OCI-LY1 (cell line): ENCODE data around the gene KMT2A.
A peak's percentile ranks its signal among the peaks of the same experiment; 100 is the strongest.
"Not testable (repeated sequence)": the region's sequence is repeated elsewhere in the genome, so short reads cannot be mapped to it uniquely, and the experiment has no call there.

Experiments
- H2AFZ ChIP-seq: fragments of 200-600 bp; sonication (generic), shearing (Covaris generic); 2 replicates; pipeline ENCODE4 v1.6.0; 2014; ENCODE audit warnings: antibody characterized with exemption, mild to moderate bottlenecking, low read length
- H3F3A ChIP-seq: fragments of 200-600 bp; sonication (generic), shearing (Covaris generic); 2 replicates; pipeline ENCODE4 v1.6.0; 2014; ENCODE audit warnings: mild to moderate bottlenecking, antibody characterized with exemption, low read length, moderate library complexity; ENCODE audit not compliant: insufficient read depth
- H3K27ac ChIP-seq: fragments of 200-600 bp; sonication (generic); 2 replicates; pipeline ENCODE4 v1.5.1; 2014; ENCODE audit warnings: low read length, mixed run types, mild to moderate bottlenecking, low read depth; ENCODE audit not compliant: poor library complexity, severe bottlenecking
- H3K27me3 ChIP-seq: fragments of 200-600 bp; sonication (generic); 2 replicates; pipeline ENCODE4 v1.6.0; 2014; ENCODE audit warnings: antibody characterized with exemption, mild to moderate bottlenecking, low read length, moderate library complexity; ENCODE audit not compliant: insufficient read depth
- H3K36me3 ChIP-seq: fragments of 200-600 bp; sonication (generic); 2 replicates; pipeline ENCODE4 v1.6.1; 2014; ENCODE audit warnings: mild to moderate bottlenecking, antibody characterized with exemption, low read length, moderate library complexity, mixed read lengths; ENCODE audit not compliant: insufficient read depth
- H3K4me1 ChIP-seq: fragments of 200-600 bp; sonication (generic); 2 replicates; pipeline ENCODE4 v1.5.1; 2014; ENCODE audit warnings: mild to moderate bottlenecking, low read length, moderate library complexity; ENCODE audit not compliant: insufficient read depth, severe bottlenecking
- H3K4me2 ChIP-seq: fragments of 200-600 bp; sonication (generic), shearing (Covaris generic); 2 replicates; pipeline ENCODE4 v1.6.1; 2014; ENCODE audit warnings: low read length
- H3K4me3 ChIP-seq: fragments of 200-600 bp; sonication (generic); 2 replicates; pipeline ENCODE4 v1.5.1; 2014; ENCODE audit warnings: low read length, low read depth, mild to moderate bottlenecking, mixed read lengths; ENCODE audit not compliant: poor library complexity, severe bottlenecking
- H3K79me2 ChIP-seq: fragments of 200-600 bp; shearing (Covaris generic); 2 replicates; pipeline ENCODE4 v1.6.1; 2016; ENCODE audit warnings: mixed run types, low read length, mixed read lengths; ENCODE audit not compliant: insufficient read depth
- H3K9ac ChIP-seq: fragments of 200-600 bp; sonication (generic), shearing (Covaris generic); 2 replicates; pipeline ENCODE4 v1.6.1; 2014; ENCODE audit warnings: mild to moderate bottlenecking, low read length, mixed read lengths
- H3K9me2 ChIP-seq: fragments of 200-600 bp; sonication (generic), shearing (Covaris generic); 2 replicates; pipeline ENCODE4 v1.6.1; 2014; ENCODE audit warnings: low read depth, mild to moderate bottlenecking, low read length, mixed read lengths
- H3K9me3 ChIP-seq: fragments of 200-600 bp; shearing (Covaris generic); 2 replicates; pipeline ENCODE4 v1.6.1; 2014; ENCODE audit warnings: low read length, mixed read lengths
- H4K20me1 ChIP-seq: fragments of 200-600 bp; sonication (generic), shearing (Covaris generic); 2 replicates; pipeline ENCODE4 v1.6.0; 2016; ENCODE audit warnings: mild to moderate bottlenecking, low read length; ENCODE audit not compliant: insufficient read depth
- CTCF ChIP-seq: fragments of 200-600 bp; sonication (generic), shearing (Covaris generic); IDR thresholded peaks from 2 replicates; pipeline ENCODE4 v1.5.1; 2017; ENCODE audit warnings: mild to moderate bottlenecking, antibody characterized with exemption, low read length, moderate library complexity, mixed read lengths
- EZH2 ChIP-seq: fragments of 200-600 bp; sonication (generic), shearing (Covaris generic); IDR thresholded peaks from 2 replicates; pipeline ENCODE4 v1.8.0; 2017; ENCODE audit warnings: borderline replicate concordance, mixed run types, mild to moderate bottlenecking, antibody characterized with exemption, low read length, moderate library complexity, mixed read lengths

KMT2A gene

GRCh38 chr11:118569670-118570069, 133.4 kb downstream of the KMT2A start:
- Histone ChIP-seq H3K4me3 (no peak overlapping the region), H3K9me3 (no peaks in the 10 kb centered on the region), H3K4me2 (no peak overlapping the region), H3F3A (no peaks in the 10 kb centered on the region), H4K20me1 (no peaks in the 10 kb centered on the region), H3K36me3 (peaks cover 6% of the 10 kb centered on the region; the same call in 1 of the 2 replicates), H3K27me3 (no peaks in the 10 kb centered on the region), H3K79me2 (peaks cover 24% of the 10 kb centered on the region), H3K27ac (no peak overlapping the region), H3K9ac (no peak overlapping the region), H3K9me2 (no peaks in the 10 kb centered on the region), H3K4me1 (peaks cover 22% of the 10 kb centered on the region), H2AFZ (no peak overlapping the region)
- no peak for TF ChIP-seq EZH2
- no peak for TF ChIP-seq CTCF

- Histone ChIP-seq H3K36me3 (peaks cover 6% of the 10 kb centered on the region; the same call in 1 of the 2 replicates), H3F3A (no peaks in the 10 kb centered on the region), H3K4me1 (peaks cover 26% of the 10 kb centered on the region), H3K27me3 (no peaks in the 10 kb centered on the region), H2AFZ (no peak overlapping the region), H3K27ac (no peak overlapping the region), H3K4me3 (no peak overlapping the region), H3K4me2 (no peak overlapping the region), H4K20me1 (no peaks in the 10 kb centered on the region), H3K9ac (no peak overlapping the region), H3K9me2 (no peaks in the 10 kb centered on the region), H3K79me2 (peaks cover 36% of the 10 kb centered on the region), H3K9me3 (no peaks in the 10 kb centered on the region)
- TF ChIP-seq CTCF (no peak), EZH2 (no peak)
Observed at GRCh38 chr11:118570787-118571186, 134.5 kb downstream of the KMT2A start.

GRCh38 chr11:118571701-118572060, 135.4 kb downstream of the KMT2A start:
- H3K9me3 ChIP-seq, H3K36me3 ChIP-seq, H3F3A ChIP-seq, H3K9me2 ChIP-seq, H3K27me3 ChIP-seq, H4K20me1 ChIP-seq: not testable (repeated sequence)
- peaks cover 44% of the 10 kb centered on the region for H3K79me2 ChIP-seq
- H3K4me3 ChIP-seq: peak overlapping the region; percentile 95
- peak overlapping the region; percentile 96 for H2AFZ ChIP-seq
- H3K4me2 ChIP-seq: peak overlapping the region; percentile 75
- peaks cover 26% of the 10 kb centered on the region for H3K4me1 ChIP-seq
- peak overlapping the region; percentile 21 for H3K27ac ChIP-seq
- H3K9ac ChIP-seq: peak overlapping the region; percentile 37

GRCh38 chr11:118572061-118572980, 136.0 kb downstream of the KMT2A start, which contains the start of gene ARCN1:
Gene ARCN1, plus strand, starts transcription at chr11:118572409. Its CDS starts 139 bp downstream, at chr11:118572548.
- no peaks in the 10 kb centered on the region for H3F3A ChIP-seq
- H3K9ac ChIP-seq: peak within 1 kb of the TSS; percentile 95
- peaks cover 51% of the 10 kb centered on the region for H3K79me2 ChIP-seq
- peak within 1 kb of the TSS; percentile 55 for H3K27ac ChIP-seq
- peak within 1 kb of the TSS; percentile 95 for H3K4me3 ChIP-seq
- no peaks in the 10 kb centered on the region for H4K20me1 ChIP-seq
- peaks cover 26% of the 10 kb centered on the region for H3K4me1 ChIP-seq
- H3K27me3 ChIP-seq: no peaks in the 10 kb centered on the region
- H3K36me3 ChIP-seq: peaks cover 6% of the 10 kb centered on the region; the same call in 1 of the 2 replicates
- H3K9me3 ChIP-seq: no peaks in the 10 kb centered on the region
- TF ChIP-seq CTCF: no peak
- TF ChIP-seq EZH2: no peak
- peak within 1 kb of the TSS; percentile 87 for H3K4me2 ChIP-seq
- peak within 1 kb of the TSS; percentile 96 for H2AFZ ChIP-seq
- no peaks in the 10 kb centered on the region for H3K9me2 ChIP-seq
